Measurements from ENCODE around the gene TMEM50A. TPM values are rescaled to one million over a fixed set of nuclear protein-coding genes. Genes with fewer than 3 reads are reported as not detected.
"Not testable (repeated sequence)": the region's sequence is repeated elsewhere in the genome, so short reads cannot be mapped to it uniquely, and the experiment has no call there.

The TMEM50A gene
- total RNA-seq, 1 donor from 2014 or later: 72.0 TPM

GRCh38 chr1:25304936-25305335, 33.2 kb upstream of the TMEM50A start:
- DNase-seq; H3K9me3 ChIP-seq (replicated peaks); H3K27ac ChIP-seq (replicated peaks); H3K4me3 ChIP-seq; H3K27me3 ChIP-seq (ENCODE audit: low read depth); intact Hi-C loops (cut with micrococcal nuclease); H3K4me1 ChIP-seq; H3K36me3 ChIP-seq: not testable (repeated sequence)
- TF ChIP-seq, protein P1, sequence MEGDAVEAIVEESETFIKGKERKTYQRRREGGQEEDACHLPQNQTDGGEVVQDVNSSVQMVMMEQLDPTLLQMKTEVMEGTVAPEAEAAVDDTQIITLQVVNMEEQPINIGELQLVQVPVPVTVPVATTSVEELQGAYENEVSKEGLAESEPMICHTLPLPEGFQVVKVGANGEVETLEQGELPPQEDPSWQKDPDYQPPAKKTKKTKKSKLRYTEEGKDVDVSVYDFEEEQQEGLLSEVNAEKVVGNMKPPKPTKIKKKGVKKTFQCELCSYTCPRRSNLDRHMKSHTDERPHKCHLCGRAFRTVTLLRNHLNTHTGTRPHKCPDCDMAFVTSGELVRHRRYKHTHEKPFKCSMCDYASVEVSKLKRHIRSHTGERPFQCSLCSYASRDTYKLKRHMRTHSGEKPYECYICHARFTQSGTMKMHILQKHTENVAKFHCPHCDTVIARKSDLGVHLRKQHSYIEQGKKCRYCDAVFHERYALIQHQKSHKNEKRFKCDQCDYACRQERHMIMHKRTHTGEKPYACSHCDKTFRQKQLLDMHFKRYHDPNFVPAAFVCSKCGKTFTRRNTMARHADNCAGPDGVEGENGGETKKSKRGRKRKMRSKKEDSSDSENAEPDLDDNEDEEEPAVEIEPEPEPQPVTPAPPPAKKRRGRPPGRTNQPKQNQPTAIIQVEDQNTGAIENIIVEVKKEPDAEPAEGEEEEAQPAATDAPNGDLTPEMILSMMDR (IDR thresholded peaks at IDR 0.05; ENCODE audit: borderline replicate concordance): peak; percentile 13

GRCh38 chr1:25308168-25308567, 30.0 kb upstream of the TMEM50A start:
- H3K36me3 ChIP-seq; H3K4me1 ChIP-seq; H3K27ac ChIP-seq (replicated peaks); intact Hi-C loops (cut with micrococcal nuclease); H3K4me3 ChIP-seq; H3K9me3 ChIP-seq (replicated peaks); H3K27me3 ChIP-seq (ENCODE audit: low read depth); DNase-seq: not testable (repeated sequence)

DNA sequence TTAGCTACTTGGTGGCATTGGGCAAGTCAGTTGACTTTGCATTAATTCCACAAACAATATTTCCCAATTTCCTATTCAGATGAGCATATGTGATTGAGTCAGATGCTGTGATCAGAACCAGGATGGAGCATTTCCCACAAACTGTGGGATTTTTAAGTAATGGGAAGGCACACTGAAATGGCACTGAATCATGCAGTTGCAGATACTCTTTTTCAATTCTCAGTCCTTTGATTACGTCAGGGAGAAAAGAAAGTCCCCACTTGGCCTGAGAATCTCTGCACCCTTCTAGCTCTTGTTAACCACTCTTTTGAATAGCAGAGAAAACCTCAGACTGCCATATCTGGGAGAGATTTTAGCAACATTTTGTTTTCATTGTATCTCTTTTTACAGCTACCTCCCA, 29.0 kb upstream of the TMEM50A start:
- intact Hi-C loops (cut with micrococcal nuclease); H3K27me3 ChIP-seq (ENCODE audit: low read depth); DNase-seq; H3K4me3 ChIP-seq; H3K27ac ChIP-seq (replicated peaks); H3K9me3 ChIP-seq (replicated peaks); H3K36me3 ChIP-seq; H3K4me1 ChIP-seq: not testable (repeated sequence)

DNA sequence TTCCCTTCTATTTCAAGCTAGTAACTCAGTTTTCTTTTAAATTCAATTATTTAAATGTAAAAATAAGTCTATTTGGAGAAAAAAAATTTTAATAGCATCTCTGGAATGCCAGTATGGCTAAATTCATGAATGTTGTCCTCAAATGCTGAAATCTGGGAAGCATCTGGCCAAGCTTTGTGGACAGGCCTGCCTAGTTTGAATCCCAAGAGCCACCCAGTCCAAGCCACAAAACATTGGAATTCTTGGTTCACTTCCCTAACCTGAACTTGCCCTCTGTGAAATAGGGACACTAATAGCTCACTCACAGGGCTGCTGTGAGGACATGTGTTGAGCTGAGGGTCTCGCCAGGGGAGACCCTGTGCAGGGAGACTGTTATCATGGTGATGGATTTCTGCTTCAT, 28.6 kb upstream of the TMEM50A start:
- DNase-seq; H3K4me3 ChIP-seq; H3K36me3 ChIP-seq; H3K27me3 ChIP-seq (ENCODE audit: low read depth); H3K27ac ChIP-seq (replicated peaks); intact Hi-C loops (cut with micrococcal nuclease); H3K4me1 ChIP-seq; H3K9me3 ChIP-seq (replicated peaks): not testable (repeated sequence)

DNA sequence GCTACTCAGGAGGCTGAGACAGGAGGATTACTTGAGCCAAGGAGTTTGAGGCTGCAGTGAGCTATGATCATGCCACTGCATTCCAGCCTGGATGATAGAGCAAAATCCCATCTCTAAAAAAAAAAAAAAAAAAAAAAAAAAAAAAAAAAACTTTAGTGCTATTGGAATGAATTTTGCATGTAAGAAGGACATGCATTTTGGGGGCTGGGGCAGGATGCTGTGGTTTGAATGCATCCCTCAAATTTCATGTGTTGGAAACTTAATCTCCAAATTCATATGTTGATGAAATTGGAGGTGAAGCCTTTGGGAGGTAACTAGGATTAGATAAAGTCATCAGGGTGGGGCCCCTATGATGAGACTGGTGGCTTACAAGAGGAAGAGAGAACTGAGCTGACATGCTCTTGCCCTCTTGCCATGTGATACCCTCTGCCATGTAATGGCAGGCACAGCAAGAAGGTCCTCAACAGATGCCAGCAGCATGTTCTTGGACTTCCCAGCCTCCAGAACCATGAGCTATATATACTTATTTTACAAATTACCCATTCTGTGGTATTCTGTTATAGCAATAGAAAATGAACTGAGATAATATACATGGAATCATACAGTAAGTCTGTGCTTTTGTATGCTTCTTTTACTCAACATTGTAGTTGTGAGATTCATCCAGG, 25.2 kb upstream of the TMEM50A start:
- H3K27ac ChIP-seq (replicated peaks); H3K4me1 ChIP-seq; H3K4me3 ChIP-seq; H3K9me3 ChIP-seq (replicated peaks); intact Hi-C loops (cut with micrococcal nuclease); H3K36me3 ChIP-seq; DNase-seq; H3K27me3 ChIP-seq (ENCODE audit: low read depth): not testable (repeated sequence)

- H3K4me3 ChIP-seq; H3K27ac ChIP-seq (replicated peaks); H3K9me3 ChIP-seq (replicated peaks); H3K27me3 ChIP-seq (ENCODE audit: low read depth); DNase-seq; intact Hi-C loops (cut with micrococcal nuclease); H3K36me3 ChIP-seq; H3K4me1 ChIP-seq: not testable (repeated sequence)
These were observed 17.7 kb upstream of the TMEM50A start for GRCh38 chr1:25320314-25320938.

GRCh38 chr1:25322127-25322526, 16.0 kb upstream of the TMEM50A start:
- DNase-seq; H3K36me3 ChIP-seq; H3K27ac ChIP-seq (replicated peaks); H3K27me3 ChIP-seq (ENCODE audit: low read depth); H3K9me3 ChIP-seq (replicated peaks); intact Hi-C loops (cut with micrococcal nuclease); H3K4me1 ChIP-seq; H3K4me3 ChIP-seq: not testable (repeated sequence)

GRCh38 chr1:25324407-25324806, 13.7 kb upstream of the TMEM50A start:
- H3K4me1 ChIP-seq; H3K9me3 ChIP-seq (replicated peaks); H3K27me3 ChIP-seq (ENCODE audit: low read depth); H3K27ac ChIP-seq (replicated peaks); H3K36me3 ChIP-seq; H3K4me3 ChIP-seq; DNase-seq; intact Hi-C loops (cut with micrococcal nuclease): not testable (repeated sequence)

DNA sequence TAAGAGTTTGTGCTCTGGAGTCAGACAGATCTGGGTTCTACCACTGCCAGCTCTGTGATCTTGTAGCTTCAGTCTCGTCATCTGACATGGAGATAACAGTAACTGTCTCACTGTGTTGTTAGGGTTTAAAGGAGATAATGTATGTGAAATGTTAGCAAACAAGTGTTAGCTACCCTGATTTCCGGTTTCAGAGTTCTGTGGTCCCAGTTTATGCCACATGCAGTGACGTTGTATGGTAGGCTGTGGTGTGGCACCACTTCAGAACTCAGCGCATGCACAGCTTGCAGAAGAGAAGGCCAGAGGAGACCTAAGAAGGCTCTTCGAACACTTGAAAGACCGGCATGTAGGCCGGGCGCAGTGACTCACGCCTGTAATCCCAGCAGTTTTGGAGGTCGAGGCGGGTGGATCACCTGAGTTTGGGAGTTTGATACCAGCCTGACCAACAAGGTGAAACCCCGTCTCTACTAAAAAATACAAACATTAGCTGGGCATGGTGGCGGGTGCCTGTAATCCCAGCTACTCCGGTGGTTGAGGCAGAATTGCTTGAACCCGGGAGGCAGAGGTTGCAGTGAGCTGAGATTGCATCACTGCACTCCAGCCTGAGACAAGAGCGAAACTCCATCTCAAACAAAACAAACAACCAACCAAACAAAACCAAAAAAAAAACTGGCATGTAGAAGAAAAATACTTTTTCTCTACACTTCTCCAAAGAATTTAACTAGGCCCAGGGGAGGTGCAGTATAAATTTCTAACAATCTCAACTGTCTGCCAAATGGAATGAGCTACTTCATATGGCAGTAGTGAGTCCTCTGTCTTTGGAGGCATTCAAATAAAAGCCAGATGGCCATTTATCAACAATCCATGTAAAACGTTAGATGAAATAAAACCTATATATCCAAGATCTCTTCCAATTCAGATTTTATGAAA, 10.0 kb upstream of the TMEM50A start:
- intact Hi-C loops (cut with micrococcal nuclease); H3K36me3 ChIP-seq; H3K4me3 ChIP-seq; H3K27ac ChIP-seq (replicated peaks); H3K9me3 ChIP-seq (replicated peaks); H3K27me3 ChIP-seq (ENCODE audit: low read depth); DNase-seq: not testable (repeated sequence)
- peaks cover 15% of the 10 kb centered on the region for H3K4me1 ChIP-seq

DNA sequence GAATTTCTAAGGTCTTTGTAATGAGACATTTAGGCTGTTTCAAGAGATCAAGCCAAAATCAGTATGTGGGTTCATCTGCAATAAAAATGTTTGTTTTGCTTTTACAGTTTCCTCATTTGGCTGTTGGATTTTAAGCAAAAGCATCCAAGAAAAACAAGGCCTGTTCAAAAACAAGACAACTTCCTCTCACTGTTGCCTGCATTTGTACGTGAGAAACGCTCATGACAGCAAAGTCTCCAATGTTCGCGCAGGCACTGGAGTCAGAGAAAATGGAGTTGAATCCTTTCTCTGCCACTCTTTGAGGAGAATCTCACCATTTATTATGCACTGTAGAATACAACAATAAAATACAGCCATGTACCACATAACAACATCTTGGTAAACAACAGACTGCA, 9.3 kb upstream of the TMEM50A start:
- not testable (repeated sequence) for DNase-seq

DNA sequence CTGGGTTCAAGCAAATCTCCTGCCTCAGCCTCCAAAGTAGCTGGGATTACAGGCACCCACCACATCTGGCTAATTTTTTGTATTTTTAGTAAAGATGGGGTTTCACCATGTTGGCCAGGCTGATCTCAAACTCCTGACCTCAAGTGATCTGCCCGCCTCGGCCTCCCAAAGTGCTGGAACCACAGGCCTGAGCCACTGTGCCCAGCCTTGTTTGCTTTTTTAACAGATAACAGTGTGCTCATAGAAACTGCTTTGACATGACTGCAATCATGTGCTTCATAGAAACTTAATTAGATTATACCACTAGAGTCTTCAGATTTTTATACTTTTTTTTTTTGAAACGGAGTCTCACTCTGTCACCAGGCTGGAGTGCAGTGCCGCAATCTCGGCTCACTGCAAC, 8.8 kb upstream of the TMEM50A start:
- H3K9me3 ChIP-seq (replicated peaks); H3K36me3 ChIP-seq; H3K4me3 ChIP-seq; DNase-seq; H3K27me3 ChIP-seq (ENCODE audit: low read depth); intact Hi-C loops (cut with micrococcal nuclease): not testable (repeated sequence)
- H3K4me1 ChIP-seq: peaks cover 15% of the 10 kb centered on the region
- peak overlapping the region; percentile 51 for H3K27ac ChIP-seq (replicated peaks)

More for the DNA sequence above, 9.3 kb upstream of the TMEM50A start:
- peaks cover 15% of the 10 kb centered on the region for H3K4me1 ChIP-seq
- H3K4me3 ChIP-seq; intact Hi-C loops (cut with micrococcal nuclease); H3K36me3 ChIP-seq; H3K27me3 ChIP-seq (ENCODE audit: low read depth); H3K9me3 ChIP-seq (replicated peaks): not testable (repeated sequence)
- H3K27ac ChIP-seq (replicated peaks): peak overlapping the region; percentile 51

GRCh38 chr1:25329950-25330349, 8.2 kb upstream of the TMEM50A start:
- H3K27me3 ChIP-seq (ENCODE audit: low read depth); intact Hi-C loops (cut with micrococcal nuclease); H3K4me3 ChIP-seq; DNase-seq; H3K9me3 ChIP-seq (replicated peaks); H3K36me3 ChIP-seq: not testable (repeated sequence)
- peaks cover 15% of the 10 kb centered on the region for H3K4me1 ChIP-seq
- H3K27ac ChIP-seq (replicated peaks): peak overlapping the region; percentile 51
